ENCODE data around the gene S100A14. TPM values are rescaled to one million over a fixed set of nuclear protein-coding genes. Genes with fewer than 3 reads are reported as not detected.

Gene S100A14
- total and polyA plus RNA-seq, 2 of the 13 experiments (the other 11 are each of a cell fraction or from before 2014, with no cell fraction given) = 1.4 to 7.7 TPM

- Histone ChIP-seq H3K4me3 (replicated peaks in 1 of 3; ENCODE audit: insufficient read depth in 1 of 3, low read depth in 2 of 3, low read length in 3 of 3) (no peak overlapping the region), H3K27ac (ENCODE audit: extremely low read length, insufficient read depth, low read length) (no peak overlapping the region), H3K9ac (ENCODE audit: insufficient read depth, low read depth, low read length) (no peak overlapping the region), H3K27me3 (ENCODE audit: control insufficient read depth in 1 of 2, insufficient read depth in 2 of 2, low read length in 2 of 2) (no peaks in the 10 kb centered on the region), H4K20me1 (ENCODE audit: insufficient read depth, low read length) (no peaks in the 10 kb centered on the region), H3K4me2 (ENCODE audit: low read depth, low read length) (peak overlapping the region; percentile 41; the same call in 1 of the 2 replicates), H3K79me2 (ENCODE audit: insufficient read depth, low read length) (peaks cover 6% of the 10 kb centered on the region), H2AFZ (ENCODE audit: low read length) (no peak overlapping the region), H3K9me3 (ENCODE audit: low read length) (no peaks in the 10 kb centered on the region), H3K36me3 (replicated peaks in 1 of 2; ENCODE audit: control insufficient read depth in 1 of 2, insufficient read depth in 2 of 2, low read length in 2 of 2) (peaks cover 0 to 1% of the 10 kb centered on the region in 2 experiments; a peak in 1 of 5 replicates), H3K4me1 (ENCODE audit: insufficient read depth, low read length) (peaks cover 65% of the 10 kb centered on the region)
- ATAC-seq (no peak), DNase-seq (ENCODE audit: low spot score) (no peak), FAIRE-seq (no peak)
- ChIA-PET POLR2A (interaction anchor here (0.8 to 12.2 kb wide), 5 partner anchors 10 to 363 kb away, joined by 3 to 390 read pairs (median 14); partner anchors contain the start of genes CHTOP, JTB, S100A1 and S100A13), CTCF (ENCODE audit: low intra/inter-chr PET ratio, low total read pairs) (no interaction called here)
- WGBS (ENCODE audit: low lambda C conversion rate) = 56% methylated on average over 2 of the region's 2 CpGs
- intact Hi-C loops (cut with micrococcal nuclease; ENCODE audit: unreplicated experiment) = no loop called here
- in situ Hi-C loops (cut with HindIII; ENCODE audit: extremely low pct_ligation_motif_present, low pct_unique_long_range_greater_than_20kb) = no loop called here
- no TSS peak for BruUV-seq (replicated peaks)
- no peak for TF ChIP-seq RFX1 (IDR thresholded peaks at IDR 0.05)
- no peak for TF ChIP-seq ETV5 (CRISPR knock-in tag; IDR thresholded peaks at IDR 0.05; ENCODE audit: borderline replicate concordance)
- TF ChIP-seq, protein P1, sequence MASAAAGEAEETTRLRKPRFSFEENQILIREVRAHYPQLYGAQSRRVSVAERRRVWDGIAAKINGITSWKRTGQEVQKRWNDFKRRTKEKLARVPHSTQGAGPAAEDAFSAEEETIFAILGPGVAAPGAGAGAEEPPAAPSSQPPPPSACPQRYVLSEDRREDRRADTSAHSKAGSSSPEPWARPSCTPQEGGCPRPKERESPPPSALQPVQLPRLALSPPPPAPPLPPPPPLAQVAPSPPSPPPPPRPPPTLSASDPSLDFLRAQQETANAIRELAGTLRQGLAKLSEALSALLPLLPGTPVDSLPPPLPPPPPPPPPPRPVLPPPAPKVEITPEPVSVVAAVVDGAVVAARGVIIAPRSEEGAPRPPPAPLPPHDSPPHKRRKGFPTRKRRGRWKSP (CRISPR knock-in tag; IDR thresholded peaks at IDR 0.05) = no peak
- TF ChIP-seq SAFB2 (CRISPR knock-in tag; IDR thresholded peaks at IDR 0.05; ENCODE audit: borderline replicate concordance, low read depth) = no peak
- no peak for TF ChIP-seq RFX3 (CRISPR knock-in tag; IDR thresholded peaks at IDR 0.05)
- no peak for TF ChIP-seq THAP7 (CRISPR knock-in tag; IDR thresholded peaks at IDR 0.05)
- no peak for TF ChIP-seq ZNF251 (CRISPR knock-in tag; IDR thresholded peaks at IDR 0.05)
These were observed 719 bp downstream of the S100A14 start for GRCh38 chr1:153615406-153615805.

Measured in HepG2 (cell line).